Neuronal stem cell (in vitro differentiated cells): ENCODE measurements around the gene MYO5A. TPM values are rescaled to one million over a fixed set of nuclear protein-coding genes. Genes with fewer than 3 reads are reported as not detected.
"Not testable (repeated sequence)": the region's sequence is repeated elsewhere in the genome, so short reads cannot be mapped to it uniquely, and the experiment has no call there.

Experiments
- DNase-seq: peaks from one replicate; pipeline ENCODE4 v3.0.0-alpha.2; 2013; ENCODE audit warnings: low spot score
- H2AFZ ChIP-seq: one replicate; pipeline ENCODE4 v1.6.1; 2013; ENCODE audit warnings: mild to moderate bottlenecking, low read length, inconsistent platforms
- H2AK5ac ChIP-seq: 2 replicates; pipeline ENCODE4 v1.6.1; 2013; ENCODE audit warnings: low read depth, mild to moderate bottlenecking, inconsistent platforms, low read length, moderate library complexity, mixed read lengths
- H2BK120ac ChIP-seq: 2 replicates; pipeline ENCODE4 v1.6.1; 2013; ENCODE audit warnings: low read depth, mild to moderate bottlenecking, inconsistent platforms, low read length, moderate library complexity, mixed read lengths
- H2BK12ac ChIP-seq: one replicate; pipeline ENCODE4 v1.6.1; 2013; ENCODE audit warnings: low read length, inconsistent platforms
- H2BK15ac ChIP-seq: 2 replicates; pipeline ENCODE4 v1.6.1; 2013; ENCODE audit warnings: mild to moderate bottlenecking, low read length, inconsistent platforms, mixed read lengths
- H2BK5ac ChIP-seq: one replicate; pipeline ENCODE4 v1.6.1; 2013; ENCODE audit warnings: inconsistent platforms, mild to moderate bottlenecking, low read length, moderate library complexity
- H3K14ac ChIP-seq: one replicate; pipeline ENCODE4 v1.6.1; 2013; ENCODE audit warnings: low read length, inconsistent platforms
- H3K18ac ChIP-seq: 2 replicates; pipeline ENCODE4 v1.6.1; 2013; ENCODE audit warnings: low read length, inconsistent platforms
- H3K23ac ChIP-seq: 2 replicates; pipeline ENCODE4 v1.6.1; 2013; ENCODE audit warnings: low read depth, mild to moderate bottlenecking, mixed read lengths, low read length, inconsistent platforms; ENCODE audit not compliant: poor library complexity
- H3K27ac ChIP-seq: replicated peaks from 3 replicates; pipeline ENCODE4 v1.5.1; 2013; ENCODE audit warnings: low read length, inconsistent platforms
- H3K27me3 ChIP-seq, 3 experiments: 2 replicates each; pipeline ENCODE4 v1.6.1; 2013; ENCODE audit warnings: low read length in 3 of 3, mild to moderate bottlenecking in 2 of 3, inconsistent platforms in 1 of 3, low read depth in 1 of 3, mixed read lengths in 1 of 3, moderate library complexity in 1 of 3; ENCODE audit not compliant: control insufficient read depth in 3 of 3, insufficient read depth in 3 of 3
- H3K36me3 ChIP-seq, 2 donors: replicated peaks in 1 of 2; 2 replicates each; pipeline ENCODE4 v1.6.1; 2013; ENCODE audit warnings: low read length in 2 of 2; ENCODE audit not compliant: control insufficient read depth in 2 of 2, insufficient read depth in 2 of 2
- H3K4ac ChIP-seq: 2 replicates; pipeline ENCODE4 v1.6.1; 2013; ENCODE audit warnings: inconsistent platforms, mild to moderate bottlenecking, low read length, moderate library complexity
- H3K4me1 ChIP-seq, 2 donors: 1 replicate in 1 of 2; 2 replicates in 1 of 2; pipeline ENCODE4 v1.6.1; 2013; ENCODE audit warnings: low read length in 2 of 2, low read depth in 1 of 2; ENCODE audit not compliant: control insufficient read depth in 2 of 2, insufficient read depth in 1 of 2
- H3K4me2 ChIP-seq: one replicate; pipeline ENCODE4 v1.6.1; 2013; ENCODE audit warnings: mild to moderate bottlenecking, low read length, inconsistent platforms; ENCODE audit not compliant: insufficient read depth, poor library complexity, severe bottlenecking
- H3K4me3 ChIP-seq, 2 donors: 2 replicates each; pipeline ENCODE4 v1.5.1; 2013; ENCODE audit warnings: low read length in 2 of 2, mild to moderate bottlenecking in 2 of 2, inconsistent platforms in 1 of 2, moderate library complexity in 1 of 2
- H3K79me1 ChIP-seq: one replicate; pipeline ENCODE4 v1.6.1; 2013; ENCODE audit warnings: low read depth, mild to moderate bottlenecking, inconsistent platforms, low read length, moderate library complexity
- H3K9ac ChIP-seq: one replicate; pipeline ENCODE4 v1.6.1; 2013; ENCODE audit warnings: mild to moderate bottlenecking, low read depth, low read length, inconsistent platforms; ENCODE audit not compliant: poor library complexity
- H3K9me3 ChIP-seq, 2 donors: replicated peaks in 1 of 2; 2 replicates each; pipeline versions ENCODE3 to v1.6.1; 2013; ENCODE audit warnings: low read length in 2 of 2, mild to moderate bottlenecking in 2 of 2, inconsistent platforms in 1 of 2, low read depth in 1 of 2, mixed read lengths in 1 of 2, moderate library complexity in 1 of 2; ENCODE audit not compliant: control insufficient read depth in 2 of 2, insufficient read depth in 1 of 2
- H4K8ac ChIP-seq: one replicate; pipeline ENCODE4 v1.6.1; 2013; ENCODE audit warnings: low read depth, mild to moderate bottlenecking, inconsistent platforms, low read length, moderate library complexity
- H4K91ac ChIP-seq: one replicate; pipeline ENCODE4 v1.6.1; 2013; ENCODE audit warnings: low read length, low read depth, mild to moderate bottlenecking, inconsistent platforms; ENCODE audit not compliant: poor library complexity
- WGBS, 2 donors: extraction: QIAGEN DNeasy Blood & Tissue Kit; methylation state at CpG; one replicate each; pipeline ENCODE4 v1.1.7; 2013; ENCODE audit warnings: missing lambda C conversion rate in 2 of 2, mixed read lengths in 1 of 2; ENCODE audit not compliant: insufficient read length in 2 of 2, insufficient replicate concordance in 1 of 2; ENCODE audit errors: extremely low coverage in 2 of 2; 5-methylcytosine and 5-hydroxymethylcytosine counted together
- polyA plus RNA-seq, 2 experiments: library from polyadenylated mRNA; stranded (reverse); fragments of 200-250 nt; gene quantifications; one replicate each; pipeline ENCODE4 v1.2.3, GENCODE V29; 2013

The MYO5A gene
- polyA plus RNA-seq (2013, experiment 1 of 2): 10.3 TPM
- polyA plus RNA-seq (2013, experiment 2 of 2): 11.1 TPM

- Histone ChIP-seq H2AFZ (peak within 1 kb of the TSS; percentile 100), H3K4ac (no peak within 1 kb of the TSS), H2AK5ac (no peak within 1 kb of the TSS), H3K4me2 (peak within 1 kb of the TSS; percentile 96), H2BK120ac (peak within 1 kb of the TSS; percentile 18), H3K27me3 (peaks cover 0 to 35% (median 12%) of the 10 kb centered on the region in 3 experiments), H3K18ac (peak within 1 kb of the TSS; percentile 92), H3K14ac (peak within 1 kb of the TSS; percentile 57), H3K23ac (peak within 1 kb of the TSS; percentile 31), H3K9ac (peak within 1 kb of the TSS; percentile 75), H2BK15ac (peak within 1 kb of the TSS; percentile 61), H4K91ac (no peak within 1 kb of the TSS), H2BK5ac (peak within 1 kb of the TSS; percentile 57), H2BK12ac (no peak within 1 kb of the TSS), H3K4me1 (peaks cover 3 to 5% of the 10 kb centered on the region in 2 donors), H4K8ac (no peak within 1 kb of the TSS), H3K9me3 (peaks cover 0 to 6% of the 10 kb centered on the region in 2 donors), H3K27ac (peak within 1 kb of the TSS; percentile 54), H3K4me3 (peak within 1 kb of the TSS; percentile 60 to 90), H3K79me1 (peaks cover 1% of the 10 kb centered on the region), H3K36me3 (no peaks in the 10 kb centered on the region)
- DNase-seq: peak; percentile 74
- WGBS, 2 donors: no CpG with 5 or more reads among the region's 103 CpGs
Observed at GRCh38 chr15:52528564-52529340, at the start of gene MYO5A. Gene MYO5A, minus strand, starts transcription at chr15:52528880. Its CDS starts 74 bp downstream, at chr15:52528806.

- no CpG with 5 or more reads among the region's 2 CpGs for WGBS, 2 donors
- no peak overlapping the region for H2BK12ac ChIP-seq
- H3K4me2 ChIP-seq: no peak overlapping the region
- H3K14ac ChIP-seq: no peak overlapping the region
- H3K79me1 ChIP-seq: no peaks in the 10 kb centered on the region
- H3K36me3 ChIP-seq: peaks cover 0 to 2% of the 10 kb centered on the region in 2 donors
- H4K91ac ChIP-seq: no peak overlapping the region
- H3K18ac ChIP-seq: no peak overlapping the region
- H2AFZ ChIP-seq: no peak overlapping the region
- no peak overlapping the region for H3K9ac ChIP-seq
- no peak overlapping the region for H3K23ac ChIP-seq
- H2BK120ac ChIP-seq: no peak overlapping the region
- H3K9me3 ChIP-seq: peaks cover 0 to 4% of the 10 kb centered on the region in 2 donors
- no peak overlapping the region for H3K27ac ChIP-seq
- DNase-seq: no peak
- no peak overlapping the region for H2AK5ac ChIP-seq
- H3K4me1 ChIP-seq: peaks cover 0 to 11% of the 10 kb centered on the region in 2 donors
- no peak overlapping the region for H3K4ac ChIP-seq
- no peak overlapping the region for H3K4me3 ChIP-seq
- no peak overlapping the region for H2BK15ac ChIP-seq
- H3K27me3 ChIP-seq: no peaks in the 10 kb centered on the region
- H4K8ac ChIP-seq: no peak overlapping the region
- no peak overlapping the region for H2BK5ac ChIP-seq
Observed at GRCh38 chr15:52576692-52577091, 48.0 kb upstream of the MYO5A start.

GRCh38 chr15:52575573-52575972 lies 46.9 kb upstream of the MYO5A start:
- not testable (repeated sequence) for H2BK15ac ChIP-seq, H2AK5ac ChIP-seq, H3K9me3 ChIP-seq, H3K14ac ChIP-seq, H3K23ac ChIP-seq, H3K27me3 ChIP-seq, H3K4me3 ChIP-seq, H3K18ac ChIP-seq, H2BK120ac ChIP-seq, H4K91ac ChIP-seq, H4K8ac ChIP-seq, H2BK5ac ChIP-seq, H3K4ac ChIP-seq, H2BK12ac ChIP-seq, H3K4me2 ChIP-seq, H2AFZ ChIP-seq, H3K79me1 ChIP-seq, H3K9ac ChIP-seq, DNase-seq, H3K36me3 ChIP-seq, H3K27ac ChIP-seq
- WGBS, 2 donors: no CpG with 5 or more reads among the region's 7 CpGs
- H3K4me1 ChIP-seq: peaks cover 0 to 11% of the 10 kb centered on the region in 2 donors

GRCh38 chr15:52575072-52575471 lies 46.4 kb upstream of the MYO5A start:
- DNase-seq: no peak
- H4K8ac ChIP-seq: no peak overlapping the region
- H3K4me2 ChIP-seq: no peak overlapping the region
- no peak overlapping the region for H3K9ac ChIP-seq
- H3K18ac ChIP-seq: no peak overlapping the region
- H3K36me3 ChIP-seq: no peaks in the 10 kb centered on the region
- H3K27me3 ChIP-seq: no peaks in the 10 kb centered on the region
- no peak overlapping the region for H2BK5ac ChIP-seq
- no peak overlapping the region for H2BK120ac ChIP-seq
- no CpG with 5 or more reads among the region's 2 CpGs for WGBS, 2 donors
- no peak overlapping the region for H2AK5ac ChIP-seq
- no peak overlapping the region for H3K27ac ChIP-seq
- H4K91ac ChIP-seq: no peak overlapping the region
- no peak overlapping the region for H3K14ac ChIP-seq
- H2BK12ac ChIP-seq: no peak overlapping the region
- H3K9me3 ChIP-seq: peaks cover 0 to 4% of the 10 kb centered on the region in 2 donors
- H3K4me3 ChIP-seq: no peak overlapping the region
- no peak overlapping the region for H3K23ac ChIP-seq
- H3K79me1 ChIP-seq: no peaks in the 10 kb centered on the region
- H2BK15ac ChIP-seq: no peak overlapping the region
- peaks cover 0 to 6% of the 10 kb centered on the region in 2 donors for H3K4me1 ChIP-seq
- H3K4ac ChIP-seq: no peak overlapping the region
- H2AFZ ChIP-seq: no peak overlapping the region
